ENCODE measurements around the gene USHBP1.
A peak's percentile ranks its signal among the peaks of the same experiment; 100 is the strongest.

The USHBP1 gene

DNA sequence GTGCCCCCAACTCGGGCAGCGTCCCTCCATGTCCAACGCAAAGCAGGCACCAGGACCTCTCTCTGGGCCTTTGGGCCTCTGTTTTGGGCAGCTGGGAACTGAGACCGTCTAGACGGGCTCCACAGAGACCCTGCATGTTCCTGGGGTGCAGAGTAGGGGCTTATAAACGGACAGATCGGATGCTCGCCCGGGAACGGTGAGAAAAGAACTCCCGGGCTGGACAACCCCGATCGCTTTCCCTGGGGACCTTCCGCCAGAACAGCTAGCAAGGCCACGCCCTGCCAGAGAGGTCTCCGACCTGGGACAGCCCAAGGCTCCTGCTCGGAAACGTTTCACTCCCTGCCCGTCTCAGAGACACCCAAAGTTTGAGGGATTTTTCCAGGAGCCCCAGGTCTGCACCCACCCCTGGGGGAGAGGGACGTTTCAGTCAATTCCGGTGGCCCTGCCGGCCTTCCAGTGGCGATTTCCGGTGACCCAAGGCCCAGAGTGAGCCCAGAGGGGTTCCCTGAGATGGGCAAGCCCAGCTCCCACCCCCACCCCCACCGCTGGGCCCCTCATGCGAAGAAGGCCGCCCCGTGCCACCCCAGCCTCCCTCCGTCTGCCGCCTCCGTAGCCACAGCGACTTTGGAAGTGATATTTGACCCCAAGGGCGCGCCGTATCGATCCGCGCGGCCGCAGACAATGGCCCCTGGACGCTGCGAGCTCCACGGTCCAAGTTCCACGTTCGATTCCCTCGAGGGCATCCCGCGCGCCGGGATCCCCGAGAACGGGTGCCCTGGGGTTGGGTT, 20.5 kb downstream of the USHBP1 start:
- Mint-ChIP-seq H3K27me3 (ENCODE audit: low read depth) (peaks cover 16% of the 10 kb centered on the region), H3K36me3 (ENCODE audit: low read depth) (no peaks in the 10 kb centered on the region), H3K4me1 (ENCODE audit: low read depth) (peaks cover 7% of the 10 kb centered on the region), H3K4me3 (peak overlapping the region; percentile 54), H3K27ac (no peak overlapping the region), H3K9me3 (no peaks in the 10 kb centered on the region)
- DNase-seq (ENCODE audit: low spot score) = no peak

DNA sequence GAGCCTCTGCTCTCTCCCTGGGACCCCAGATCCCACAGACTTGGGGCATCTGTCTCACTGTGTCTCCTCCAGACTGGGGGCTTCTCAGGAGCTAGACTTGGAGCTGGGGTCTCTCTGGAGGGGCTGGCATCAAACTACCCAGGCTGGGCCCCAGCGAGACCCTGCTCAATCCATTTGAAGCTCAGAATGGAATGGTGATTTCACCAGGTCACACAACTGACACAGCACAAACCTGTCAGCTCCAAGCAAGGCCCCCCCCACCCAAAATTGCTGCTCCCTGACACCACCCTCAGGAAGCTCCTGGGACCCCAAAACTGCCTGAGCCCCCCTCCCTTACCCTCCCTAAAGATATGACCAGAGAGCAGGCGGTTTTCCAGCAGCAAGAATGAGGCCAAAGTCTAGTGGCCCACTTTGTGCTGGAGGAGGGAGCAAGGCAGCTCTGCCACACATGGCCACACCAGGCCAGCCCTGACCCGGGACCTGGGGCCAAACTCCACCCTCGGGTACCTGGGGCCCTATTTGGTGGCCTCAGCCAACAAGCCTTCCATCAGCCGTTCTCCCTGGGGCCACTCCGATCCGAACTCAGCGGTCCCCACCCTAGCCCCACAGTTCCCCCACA, 21.2 kb downstream of the USHBP1 start:
- H3K27ac Mint-ChIP-seq = no peak overlapping the region
- H3K27me3 Mint-ChIP-seq (ENCODE audit: low read depth) = peaks cover 16% of the 10 kb centered on the region
- no peaks in the 10 kb centered on the region for H3K36me3 Mint-ChIP-seq (ENCODE audit: low read depth)
- H3K9me3 Mint-ChIP-seq = no peaks in the 10 kb centered on the region
- no peak for DNase-seq (ENCODE audit: low spot score)
- H3K4me3 Mint-ChIP-seq = peak overlapping the region; percentile 18
- H3K4me1 Mint-ChIP-seq (ENCODE audit: low read depth) = peaks cover 7% of the 10 kb centered on the region

DNA sequence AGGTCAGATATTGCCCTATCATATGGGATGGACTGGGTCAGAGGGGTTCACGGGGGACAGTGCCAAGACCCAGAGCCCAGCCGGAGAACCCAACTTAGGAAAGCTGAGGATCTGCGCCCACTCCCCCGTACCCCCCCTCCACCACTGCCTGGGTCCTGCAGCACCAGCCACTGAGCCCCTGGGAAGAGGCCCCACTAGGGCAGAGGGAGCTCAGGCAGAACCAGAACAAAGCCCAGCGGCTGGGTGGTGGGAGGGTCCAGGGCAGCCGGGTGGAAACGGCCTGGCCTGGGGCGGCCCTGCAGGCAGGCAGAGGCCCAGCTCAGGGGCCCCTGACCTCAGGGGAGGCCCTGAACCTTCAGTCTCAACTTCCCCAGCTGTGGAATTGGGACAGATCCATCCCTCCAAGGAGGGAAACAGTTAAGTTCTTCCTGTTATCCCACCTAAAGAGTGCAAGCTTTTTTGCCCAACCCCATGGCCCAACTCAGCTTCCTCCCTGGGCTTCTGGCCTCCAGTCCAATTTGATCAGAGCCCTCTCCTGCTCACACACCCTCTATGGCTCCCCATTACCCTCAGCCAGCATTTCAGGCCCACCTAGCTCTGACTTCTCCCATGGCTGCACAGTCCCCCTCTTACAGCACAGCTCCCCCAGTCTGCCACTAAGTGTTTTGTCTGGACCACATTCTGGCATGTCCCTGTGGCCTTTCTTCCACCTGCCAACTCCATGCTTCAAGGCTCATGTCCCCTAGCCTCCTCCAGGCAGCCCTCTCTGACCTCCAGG, 21.9 kb downstream of the USHBP1 start:
- peaks cover 7% of the 10 kb centered on the region for H3K4me1 Mint-ChIP-seq (ENCODE audit: low read depth)
- H3K27ac Mint-ChIP-seq = no peak overlapping the region
- H3K36me3 Mint-ChIP-seq (ENCODE audit: low read depth) = no peaks in the 10 kb centered on the region
- no peak overlapping the region for H3K4me3 Mint-ChIP-seq
- H3K9me3 Mint-ChIP-seq = no peaks in the 10 kb centered on the region
- no peak for DNase-seq (ENCODE audit: low spot score)
- H3K27me3 Mint-ChIP-seq (ENCODE audit: low read depth) = peaks cover 16% of the 10 kb centered on the region

DNA sequence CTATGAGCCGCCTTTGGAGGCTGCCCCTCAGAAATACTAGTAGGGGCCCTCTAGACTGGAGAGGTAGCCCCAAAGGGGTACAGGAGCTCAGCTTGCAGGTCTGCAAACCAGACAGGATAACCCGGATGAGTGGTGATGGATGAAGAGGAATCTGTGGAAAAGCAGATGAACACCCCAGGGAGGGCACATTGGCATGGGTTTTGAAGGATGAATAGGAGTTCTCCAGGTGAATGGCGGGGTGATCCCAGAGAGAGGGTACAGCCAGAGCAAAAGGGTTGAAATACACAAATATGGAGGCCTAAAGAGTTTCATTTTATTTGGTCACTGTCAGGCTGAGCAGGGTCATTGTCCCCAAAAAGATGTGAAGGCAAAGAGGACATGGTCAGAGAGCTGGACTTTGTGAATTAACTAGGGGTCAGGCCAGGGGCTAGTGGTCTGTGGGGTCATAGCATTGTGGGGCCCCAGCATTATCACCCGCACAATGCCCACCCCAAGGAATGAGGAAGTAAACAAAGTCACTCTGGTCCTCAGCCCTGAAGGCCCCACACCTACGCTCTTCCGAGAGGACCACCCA, 23.6 kb downstream of the USHBP1 start:
- H3K36me3 Mint-ChIP-seq (ENCODE audit: low read depth) = no peaks in the 10 kb centered on the region
- DNase-seq (ENCODE audit: low spot score) = no peak
- peaks cover 5% of the 10 kb centered on the region for H3K27me3 Mint-ChIP-seq (ENCODE audit: low read depth)

DNA sequence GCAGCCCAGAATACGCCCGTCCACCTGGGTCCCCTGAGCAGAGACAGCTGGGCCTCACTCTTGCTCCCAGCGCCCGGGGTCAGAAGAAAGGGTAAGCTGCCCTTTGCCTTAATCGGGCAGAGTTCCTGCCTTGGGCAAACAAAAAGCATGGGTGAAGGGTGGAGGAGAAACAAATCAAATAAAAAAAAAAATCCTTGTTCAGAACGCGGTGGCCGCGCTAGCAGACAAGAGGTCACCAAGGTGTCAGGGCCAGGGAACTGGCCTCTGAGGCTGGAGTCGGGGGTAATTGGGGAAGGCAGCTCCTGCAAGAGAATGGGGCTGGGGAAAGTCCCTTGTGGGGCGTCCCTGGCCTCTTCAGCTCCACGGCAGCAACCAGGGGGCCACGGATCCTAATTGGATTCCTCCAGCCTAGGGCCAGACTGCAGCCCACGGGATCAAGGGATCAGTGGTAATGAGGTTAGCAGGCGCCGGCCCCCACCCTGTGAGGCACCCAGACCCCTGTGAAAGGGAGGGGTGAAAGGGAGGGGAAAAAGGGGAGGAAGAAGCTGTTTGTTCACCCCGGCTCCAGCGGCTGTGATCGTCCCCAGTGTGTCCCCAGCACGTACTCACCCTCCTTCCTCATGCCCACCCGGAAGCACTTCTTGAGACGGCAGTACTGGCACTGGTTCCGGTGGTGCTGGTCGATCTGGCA, 24.3 kb downstream of the USHBP1 start:
- Mint-ChIP-seq H3K4me1 (ENCODE audit: low read depth) (no peaks in the 10 kb centered on the region), H3K9me3 (no peaks in the 10 kb centered on the region), H3K4me3 (no peak overlapping the region), H3K36me3 (ENCODE audit: low read depth) (no peaks in the 10 kb centered on the region), H3K27me3 (ENCODE audit: low read depth) (peaks cover 5% of the 10 kb centered on the region), H3K27ac (no peak overlapping the region)
- no peak for DNase-seq (ENCODE audit: low spot score)

More for the DNA sequence above, 23.6 kb downstream of the USHBP1 start:
- Mint-ChIP-seq H3K27ac (no peak overlapping the region), H3K4me1 (ENCODE audit: low read depth) (no peaks in the 10 kb centered on the region), H3K9me3 (no peaks in the 10 kb centered on the region), H3K4me3 (no peak overlapping the region)

DNA sequence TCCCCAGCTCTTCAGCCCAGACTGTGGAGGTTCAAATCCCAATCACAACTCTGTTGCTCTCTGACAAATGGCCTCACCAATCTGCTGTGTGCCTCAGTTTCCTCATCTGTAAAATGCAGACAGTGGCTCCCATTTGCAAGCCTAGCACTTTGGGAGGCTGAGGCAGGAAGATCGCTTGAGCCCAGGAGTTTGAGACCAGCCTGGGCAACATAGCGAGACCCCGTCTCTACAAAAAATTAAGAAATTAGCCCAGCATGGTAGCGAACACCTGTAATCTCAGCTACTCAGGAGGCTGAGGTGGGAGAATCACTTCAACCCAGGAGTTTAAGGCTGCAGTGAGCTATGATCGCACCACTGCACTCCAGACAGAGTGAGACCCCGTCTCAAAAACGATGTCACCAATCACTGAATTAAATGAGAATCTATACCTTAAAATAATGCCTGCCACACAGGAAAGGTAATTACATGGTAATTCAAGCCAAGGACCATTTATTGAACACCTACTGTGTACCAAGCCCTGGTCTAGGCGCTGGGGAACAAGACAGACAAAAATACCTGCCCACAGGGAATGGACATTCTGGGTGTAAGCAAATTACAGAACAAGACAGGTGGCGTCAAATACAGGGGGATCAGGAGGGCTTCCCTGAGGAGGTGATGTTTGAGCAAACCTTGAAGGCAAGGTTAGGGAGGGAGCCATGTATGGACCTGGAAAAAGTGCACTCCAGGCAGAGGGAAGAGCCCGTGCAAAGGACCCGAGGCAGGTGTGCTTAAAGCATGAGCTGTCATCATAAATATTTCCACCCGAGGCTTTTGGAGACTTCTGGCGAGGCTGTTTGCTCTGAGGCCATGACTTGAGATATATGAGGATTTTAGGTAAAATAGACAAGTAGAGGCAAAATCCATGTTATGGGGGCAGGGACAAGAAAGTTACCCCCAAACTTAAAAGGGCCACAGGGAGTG, 26.5 kb downstream of the USHBP1 start:
- no peak for DNase-seq (ENCODE audit: low spot score)
- Mint-ChIP-seq H3K4me3 (peak overlapping the region; percentile 30), H3K27ac (no peak overlapping the region), H3K4me1 (ENCODE audit: low read depth) (peaks cover 6% of the 10 kb centered on the region), H3K36me3 (ENCODE audit: low read depth) (no peaks in the 10 kb centered on the region), H3K9me3 (no peaks in the 10 kb centered on the region), H3K27me3 (ENCODE audit: low read depth) (peaks cover 2% of the 10 kb centered on the region)

DNA sequence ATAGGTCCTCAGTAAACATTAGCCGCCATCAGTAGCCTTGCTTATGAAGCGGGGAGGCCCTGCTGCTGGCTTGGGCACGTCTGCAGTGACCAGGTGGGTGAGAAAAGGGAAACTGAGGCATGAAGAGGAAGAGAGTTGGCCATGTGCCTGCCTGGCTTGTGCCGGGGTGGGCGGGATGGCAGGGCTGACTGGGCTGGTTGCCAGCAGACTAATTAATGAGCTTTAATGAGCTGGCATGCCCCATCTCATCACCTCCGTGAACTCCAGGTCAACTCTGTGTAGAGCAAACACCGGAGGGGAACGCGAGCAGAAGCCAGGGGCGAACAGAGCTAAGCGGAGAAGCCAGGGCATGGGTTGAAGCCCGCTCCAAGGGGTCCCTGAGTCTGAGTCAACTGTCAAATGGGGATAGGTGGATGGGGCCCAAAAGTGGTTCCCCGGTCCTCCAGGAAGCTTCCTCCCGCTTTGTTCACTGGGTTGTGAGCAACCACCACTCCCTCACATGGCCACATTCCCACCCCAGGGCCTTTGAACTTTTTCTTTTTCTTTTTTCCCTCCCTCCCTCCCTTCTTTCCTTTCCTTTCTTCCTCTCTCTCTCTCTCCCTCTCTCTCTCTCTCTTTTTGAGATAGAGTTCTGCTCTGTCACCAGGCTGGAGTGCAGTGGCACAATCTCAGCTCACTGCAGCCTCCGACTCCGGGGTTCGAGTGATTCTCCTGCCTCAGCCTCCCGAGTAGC, 27.6 kb downstream of the USHBP1 start:
- Mint-ChIP-seq H3K36me3 (ENCODE audit: low read depth) (peaks cover 3% of the 10 kb centered on the region), H3K9me3 (no peaks in the 10 kb centered on the region), H3K27me3 (ENCODE audit: low read depth) (no peaks in the 10 kb centered on the region), H3K4me1 (ENCODE audit: low read depth) (peaks cover 6% of the 10 kb centered on the region), H3K4me3 (peak overlapping the region; percentile 24), H3K27ac (no peak overlapping the region)
- no peak for DNase-seq (ENCODE audit: low spot score)

DNA sequence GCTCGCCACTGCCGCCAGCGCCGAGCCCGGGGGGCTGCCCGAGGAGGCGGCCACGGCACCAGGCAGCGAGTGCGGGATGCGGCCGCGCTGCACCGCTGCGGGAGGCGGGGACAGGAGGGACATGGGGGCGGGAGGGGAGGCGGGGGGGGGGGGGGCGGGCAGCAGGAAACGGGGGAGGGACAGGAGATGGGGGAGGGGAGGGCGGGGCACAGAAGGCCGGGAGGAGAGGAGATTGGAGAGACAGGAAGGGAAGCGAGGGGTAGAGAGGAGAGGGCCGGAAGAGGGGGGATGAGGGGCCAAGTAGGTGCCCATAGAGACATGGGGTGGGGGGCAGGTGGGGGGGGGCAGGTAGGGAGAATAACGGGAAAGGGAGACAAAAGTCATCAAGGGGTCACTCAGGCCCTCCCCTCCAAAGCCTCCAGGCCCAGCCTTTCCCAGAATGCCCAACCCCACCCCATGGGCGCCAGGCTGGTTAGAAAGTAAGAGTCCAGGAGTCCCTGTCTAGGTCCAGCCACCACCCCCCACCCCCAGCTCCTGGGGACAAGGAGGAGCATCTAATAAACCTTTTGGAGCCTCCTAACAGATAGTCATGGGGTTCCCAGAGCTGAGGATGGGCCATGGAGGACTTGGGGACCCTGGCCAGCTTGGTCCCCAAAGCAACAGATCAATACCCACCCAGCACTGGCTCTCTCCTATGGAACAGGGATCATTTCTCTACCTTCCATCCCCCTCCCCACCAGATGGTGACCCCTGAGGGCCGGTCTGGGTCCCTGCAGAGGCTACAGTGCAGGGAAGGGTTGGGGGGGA, 28.4 kb downstream of the USHBP1 start:
- no peaks in the 10 kb centered on the region for H3K27me3 Mint-ChIP-seq (ENCODE audit: low read depth)
- no peak for DNase-seq (ENCODE audit: low spot score)
- peaks cover 6% of the 10 kb centered on the region for H3K36me3 Mint-ChIP-seq (ENCODE audit: low read depth)
- no peaks in the 10 kb centered on the region for H3K9me3 Mint-ChIP-seq
- H3K4me3 Mint-ChIP-seq = peak overlapping the region; percentile 59
- peaks cover 6% of the 10 kb centered on the region for H3K4me1 Mint-ChIP-seq (ENCODE audit: low read depth)
- peak overlapping the region; percentile 41 for H3K27ac Mint-ChIP-seq

DNA sequence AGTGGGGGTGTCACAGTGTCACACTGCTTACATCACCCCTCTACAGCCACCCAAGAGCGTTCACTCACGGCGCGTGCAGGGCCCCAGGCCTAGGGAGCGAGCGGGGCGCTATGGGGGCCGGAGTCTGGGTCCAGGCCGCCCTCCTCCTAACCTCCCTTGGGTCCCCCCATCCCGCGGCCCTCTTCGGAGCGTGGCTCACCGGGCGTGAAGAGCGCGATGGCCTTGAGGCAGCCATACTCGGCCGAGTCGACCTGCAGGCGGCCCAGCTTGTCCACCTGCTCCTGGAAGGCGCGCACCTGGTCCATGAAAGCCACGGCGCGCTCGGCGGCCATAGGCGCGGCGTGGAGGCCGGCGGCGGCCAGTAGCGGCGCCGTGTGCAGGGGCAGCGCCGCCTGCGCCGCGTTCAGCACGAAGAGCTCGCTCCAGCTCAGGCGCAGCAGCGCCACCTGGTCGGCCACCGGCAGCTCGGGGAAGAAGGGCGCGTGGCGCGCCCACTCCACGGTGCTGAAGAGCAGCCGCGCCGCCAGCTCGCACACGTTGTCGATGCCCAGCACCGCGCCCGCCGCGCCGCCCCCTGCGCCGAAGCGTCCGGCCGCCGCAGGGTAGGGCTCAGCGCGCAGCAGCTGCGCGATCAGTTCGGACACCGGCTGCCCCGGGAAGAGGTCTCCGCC, 29.1 kb downstream of the USHBP1 start:
- H3K9me3 Mint-ChIP-seq = no peaks in the 10 kb centered on the region
- H3K4me1 Mint-ChIP-seq (ENCODE audit: low read depth) = peaks cover 6% of the 10 kb centered on the region
- peak overlapping the region; percentile 73 for H3K27ac Mint-ChIP-seq
- no peaks in the 10 kb centered on the region for H3K27me3 Mint-ChIP-seq (ENCODE audit: low read depth)
- peaks cover 6% of the 10 kb centered on the region for H3K36me3 Mint-ChIP-seq (ENCODE audit: low read depth)
- peak overlapping the region; percentile 86 for H3K4me3 Mint-ChIP-seq
- DNase-seq (ENCODE audit: low spot score) = peak; percentile 75

DNA sequence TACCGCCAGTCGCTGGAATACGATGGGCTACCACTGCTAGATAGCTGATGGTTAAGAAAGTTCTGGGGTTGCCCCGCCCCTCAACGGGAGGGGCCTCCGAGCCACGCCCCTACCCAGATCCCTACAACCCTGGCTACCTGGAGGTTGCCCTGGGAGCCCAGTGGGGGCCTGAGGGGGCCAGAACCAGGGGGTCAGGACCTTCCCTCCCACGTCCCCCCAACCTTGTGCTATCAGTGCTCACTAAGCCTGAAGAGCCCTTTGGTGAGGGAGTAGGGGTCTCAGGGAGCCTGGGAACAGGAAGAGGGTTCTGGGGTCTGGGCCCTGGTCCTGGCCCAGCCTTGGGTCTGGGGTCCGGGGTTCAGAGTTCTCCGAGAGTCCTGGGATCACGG, 29.6 kb downstream of the USHBP1 start:
- DNase-seq (ENCODE audit: low spot score) = peak; percentile 71
- no peaks in the 10 kb centered on the region for H3K9me3 Mint-ChIP-seq
- H3K4me1 Mint-ChIP-seq (ENCODE audit: low read depth) = peaks cover 6% of the 10 kb centered on the region
- H3K4me3 Mint-ChIP-seq = peak overlapping the region; percentile 86
- peak overlapping the region; percentile 73 for H3K27ac Mint-ChIP-seq
- H3K27me3 Mint-ChIP-seq (ENCODE audit: low read depth) = no peaks in the 10 kb centered on the region
- H3K36me3 Mint-ChIP-seq (ENCODE audit: low read depth) = peaks cover 6% of the 10 kb centered on the region

DNA sequence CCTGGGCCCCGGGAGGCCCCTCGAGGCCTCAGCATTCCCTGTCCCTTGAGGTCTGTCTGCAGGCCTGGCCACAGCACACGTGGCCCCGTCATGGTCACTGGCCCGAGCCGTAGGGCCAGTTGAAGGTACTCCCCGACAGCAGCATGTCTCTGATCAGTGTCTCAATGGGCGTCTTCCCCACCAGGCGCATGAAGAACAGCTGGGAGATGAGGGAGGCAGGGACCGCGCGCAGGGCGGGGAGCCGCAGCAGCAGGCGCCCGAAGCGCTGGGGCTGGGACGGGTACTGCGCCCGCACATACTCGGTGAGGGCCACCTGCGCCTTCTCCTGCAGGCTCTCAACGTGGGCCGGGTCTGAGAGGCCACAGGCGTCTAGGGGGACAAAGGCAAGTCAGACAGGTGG, 32.3 kb downstream of the USHBP1 start:
- no peak overlapping the region for H3K27ac Mint-ChIP-seq
- H3K4me3 Mint-ChIP-seq = no peak overlapping the region
- H3K4me1 Mint-ChIP-seq (ENCODE audit: low read depth) = peaks cover 6% of the 10 kb centered on the region
- DNase-seq (ENCODE audit: low spot score) = no peak
- H3K27me3 Mint-ChIP-seq (ENCODE audit: low read depth) = no peaks in the 10 kb centered on the region
- H3K36me3 Mint-ChIP-seq (ENCODE audit: low read depth) = peaks cover 6% of the 10 kb centered on the region
- no peaks in the 10 kb centered on the region for H3K9me3 Mint-ChIP-seq

Data from T-helper 2 cell treated with Interferon-gamma antibody and Interleukin-4, amounts not matched to agents 5 μg/mL and 100 μg/mL, for 36 hours (primary cell).